ENCODE data around the gene ZNF678.
"Not testable (repeated sequence)": the region's sequence is repeated elsewhere in the genome, so short reads cannot be mapped to it uniquely, and the experiment has no call there.

Gene ZNF678

GRCh38 chr1:227546059-227546458 lies 17.3 kb upstream of the ZNF678 start:
- H3K9me3 Mint-ChIP-seq (ENCODE audit: low read depth), result peaks cover 4% of the 10 kb centered on the region
- H3K4me1 Mint-ChIP-seq (ENCODE audit: low read depth), result peaks cover 4% of the 10 kb centered on the region
- no peak overlapping the region for H3K27ac Mint-ChIP-seq
- no peak overlapping the region for H3K4me3 Mint-ChIP-seq
- peaks cover 5% of the 10 kb centered on the region for H3K27me3 Mint-ChIP-seq
- peaks cover 3% of the 10 kb centered on the region for H3K36me3 Mint-ChIP-seq

- no peak overlapping the region for H3K4me3 Mint-ChIP-seq
- peaks cover 4% of the 10 kb centered on the region for H3K4me1 Mint-ChIP-seq (ENCODE audit: low read depth)
- peaks cover 5% of the 10 kb centered on the region for H3K36me3 Mint-ChIP-seq
- H3K9me3 Mint-ChIP-seq (ENCODE audit: low read depth), result peaks cover 6% of the 10 kb centered on the region
- no peak overlapping the region for H3K27ac Mint-ChIP-seq
- peaks cover 5% of the 10 kb centered on the region for H3K27me3 Mint-ChIP-seq
Measured at GRCh38 chr1:227546598-227547309, 16.6 kb upstream of the ZNF678 start.

GRCh38 chr1:227547310-227548118 lies 15.8 kb upstream of the ZNF678 start:
- peaks cover 6% of the 10 kb centered on the region for H3K27me3 Mint-ChIP-seq
- peaks cover 9% of the 10 kb centered on the region for H3K36me3 Mint-ChIP-seq
- peaks cover 12% of the 10 kb centered on the region for H3K9me3 Mint-ChIP-seq (ENCODE audit: low read depth)
- no peak overlapping the region for H3K27ac Mint-ChIP-seq
- no peak overlapping the region for H3K4me3 Mint-ChIP-seq
- peaks cover 4% of the 10 kb centered on the region for H3K4me1 Mint-ChIP-seq (ENCODE audit: low read depth)

- peaks cover under 1% of the 10 kb centered on the region for H3K4me1 Mint-ChIP-seq (ENCODE audit: low read depth)
- H3K27ac Mint-ChIP-seq, result no peak overlapping the region
- H3K9me3 Mint-ChIP-seq (ENCODE audit: low read depth), result peaks cover 15% of the 10 kb centered on the region
- peaks cover 12% of the 10 kb centered on the region for H3K36me3 Mint-ChIP-seq
- H3K4me3 Mint-ChIP-seq, result no peak overlapping the region
- peaks cover 8% of the 10 kb centered on the region for H3K27me3 Mint-ChIP-seq
Measured at GRCh38 chr1:227548119-227548397, 15.3 kb upstream of the ZNF678 start.

GRCh38 chr1:227548448-227548847 lies 14.9 kb upstream of the ZNF678 start:
- peaks cover 12% of the 10 kb centered on the region for H3K36me3 Mint-ChIP-seq
- peaks cover 15% of the 10 kb centered on the region for H3K9me3 Mint-ChIP-seq (ENCODE audit: low read depth)
- peaks cover 8% of the 10 kb centered on the region for H3K27me3 Mint-ChIP-seq
- H3K4me3 Mint-ChIP-seq, result no peak overlapping the region
- H3K4me1 Mint-ChIP-seq (ENCODE audit: low read depth), result no peaks in the 10 kb centered on the region
- no peak overlapping the region for H3K27ac Mint-ChIP-seq

- Mint-ChIP-seq H3K36me3 (peaks cover 12% of the 10 kb centered on the region), H3K4me3 (no peak overlapping the region), H3K4me1 (ENCODE audit: low read depth) (no peaks in the 10 kb centered on the region), H3K27ac (no peak overlapping the region), H3K9me3 (ENCODE audit: low read depth) (peaks cover 15% of the 10 kb centered on the region), H3K27me3 (peaks cover 8% of the 10 kb centered on the region)
Measured at GRCh38 chr1:227549892-227550291, 13.5 kb upstream of the ZNF678 start.

- Mint-ChIP-seq H3K36me3 (peaks cover 12% of the 10 kb centered on the region), H3K27me3 (peaks cover 11% of the 10 kb centered on the region), H3K9me3 (ENCODE audit: low read depth) (peaks cover 18% of the 10 kb centered on the region)
- H3K4me3 Mint-ChIP-seq; H3K4me1 Mint-ChIP-seq (ENCODE audit: low read depth); H3K27ac Mint-ChIP-seq: not testable (repeated sequence)
Measured at GRCh38 chr1:227551881-227552280, 11.5 kb upstream of the ZNF678 start.

GRCh38 chr1:227556288-227556687 lies 7.1 kb upstream of the ZNF678 start:
- H3K36me3 Mint-ChIP-seq, result peaks cover 7% of the 10 kb centered on the region
- peaks cover 16% of the 10 kb centered on the region for H3K27me3 Mint-ChIP-seq
- peaks cover 13% of the 10 kb centered on the region for H3K9me3 Mint-ChIP-seq (ENCODE audit: low read depth)
- H3K27ac Mint-ChIP-seq, result no peak overlapping the region
- H3K4me1 Mint-ChIP-seq (ENCODE audit: low read depth), result peaks cover 7% of the 10 kb centered on the region
- no peak overlapping the region for H3K4me3 Mint-ChIP-seq

- no peaks in the 10 kb centered on the region for H3K36me3 Mint-ChIP-seq
- peaks cover 18% of the 10 kb centered on the region for H3K27me3 Mint-ChIP-seq
- H3K4me3 Mint-ChIP-seq, result no peak overlapping the region
- no peak overlapping the region for H3K27ac Mint-ChIP-seq
- H3K9me3 Mint-ChIP-seq (ENCODE audit: low read depth), result peaks cover 3% of the 10 kb centered on the region
- peaks cover 7% of the 10 kb centered on the region for H3K4me1 Mint-ChIP-seq (ENCODE audit: low read depth)
Measured at GRCh38 chr1:227557962-227558725, 5.2 kb upstream of the ZNF678 start.

GRCh38 chr1:227558732-227559262 lies 4.6 kb upstream of the ZNF678 start:
- Mint-ChIP-seq H3K4me3 (peak overlapping the region; percentile 4), H3K36me3 (no peaks in the 10 kb centered on the region), H3K4me1 (ENCODE audit: low read depth) (peaks cover 8% of the 10 kb centered on the region), H3K27me3 (peaks cover 18% of the 10 kb centered on the region), H3K9me3 (ENCODE audit: low read depth) (peaks cover 3% of the 10 kb centered on the region), H3K27ac (no peak overlapping the region)

GRCh38 chr1:227559499-227559898 lies 3.9 kb upstream of the ZNF678 start:
- no peaks in the 10 kb centered on the region for H3K36me3 Mint-ChIP-seq
- no peak overlapping the region for H3K27ac Mint-ChIP-seq
- peaks cover 15% of the 10 kb centered on the region for H3K4me1 Mint-ChIP-seq (ENCODE audit: low read depth)
- H3K4me3 Mint-ChIP-seq, result peak overlapping the region; percentile 4
- H3K27me3 Mint-ChIP-seq, result peaks cover 18% of the 10 kb centered on the region
- peaks cover 3% of the 10 kb centered on the region for H3K9me3 Mint-ChIP-seq (ENCODE audit: low read depth)

GRCh38 chr1:227559926-227560325 lies 3.4 kb upstream of the ZNF678 start:
- H3K27ac Mint-ChIP-seq, result no peak overlapping the region
- H3K36me3 Mint-ChIP-seq, result no peaks in the 10 kb centered on the region
- H3K4me1 Mint-ChIP-seq (ENCODE audit: low read depth), result peaks cover 16% of the 10 kb centered on the region
- peaks cover 18% of the 10 kb centered on the region for H3K27me3 Mint-ChIP-seq
- peaks cover 3% of the 10 kb centered on the region for H3K9me3 Mint-ChIP-seq (ENCODE audit: low read depth)
- peak overlapping the region; percentile 30 for H3K4me3 Mint-ChIP-seq

- Mint-ChIP-seq H3K36me3 (no peaks in the 10 kb centered on the region), H3K27ac (no peak overlapping the region), H3K4me3 (peak overlapping the region; percentile 30), H3K4me1 (ENCODE audit: low read depth) (peaks cover 18% of the 10 kb centered on the region), H3K9me3 (ENCODE audit: low read depth) (peaks cover 3% of the 10 kb centered on the region), H3K27me3 (peaks cover 18% of the 10 kb centered on the region)
Measured at GRCh38 chr1:227560393-227561173, 2.8 kb upstream of the ZNF678 start.

- no peak overlapping the region for H3K4me3 Mint-ChIP-seq
- H3K4me1 Mint-ChIP-seq (ENCODE audit: low read depth), result peaks cover 22% of the 10 kb centered on the region
- no peak overlapping the region for H3K27ac Mint-ChIP-seq
Measured at GRCh38 chr1:227561241-227561907, 2.0 kb upstream of the ZNF678 start.

More at GRCh38 chr1:227561241-227561907, 2.0 kb upstream of the ZNF678 start:
- H3K36me3 Mint-ChIP-seq, result no peaks in the 10 kb centered on the region
- H3K27me3 Mint-ChIP-seq, result peaks cover 16% of the 10 kb centered on the region
- no peaks in the 10 kb centered on the region for H3K9me3 Mint-ChIP-seq (ENCODE audit: low read depth)

Data from activated naive CD8-positive, alpha-beta T cell (primary cell).